Small intestine (tissue), 7 donors: Measurements from ENCODE around the gene SLC66A1. TPM values are rescaled to one million over a fixed set of nuclear protein-coding genes. Genes with fewer than 3 reads are reported as not detected.
A peak's percentile ranks its signal among the peaks of the same experiment; 100 is the strongest.

Experiments
- DNase-seq, 2 donors: peaks; one replicate each; pipeline versions ENCODE4 v3.0.0 to v3.0.0-alpha.2; 2013
- FAIRE-seq: peaks from 2 replicates; lab custom pipeline; 2012; peaks lifted over from hg19 to GRCh38; lab: Jason Lieb, UNC
- H3K27ac ChIP-seq, 3 donors: one replicate each; pipeline ENCODE4 v1.5.1; 2013; ENCODE audit warnings: low read length in 2 of 3, mild to moderate bottlenecking in 2 of 3, control low read depth in 1 of 3, inconsistent platforms in 1 of 3, low read depth in 1 of 3, moderate library complexity in 1 of 3
- H3K27me3 ChIP-seq, 3 donors: one replicate each; pipeline ENCODE4 v1.6.1; 2013; ENCODE audit warnings: low read length in 3 of 3, inconsistent platforms in 1 of 3; ENCODE audit not compliant: control insufficient read depth in 3 of 3, insufficient read depth in 3 of 3
- H3K36me3 ChIP-seq, 3 donors: one replicate each; pipeline ENCODE4 v1.6.1; 2013; ENCODE audit warnings: low read length in 3 of 3, inconsistent platforms in 1 of 3, low read depth in 1 of 3, mild to moderate bottlenecking in 1 of 3, moderate library complexity in 1 of 3; ENCODE audit not compliant: control insufficient read depth in 3 of 3, insufficient read depth in 2 of 3
- H3K4me1 ChIP-seq, 3 donors: one replicate each; pipeline ENCODE4 v1.6.1; 2013; ENCODE audit warnings: low read length in 2 of 3, inconsistent platforms in 1 of 3, low read depth in 1 of 3, mild to moderate bottlenecking in 1 of 3, moderate library complexity in 1 of 3; ENCODE audit not compliant: control insufficient read depth in 3 of 3, insufficient read depth in 2 of 3
- H3K4me3 ChIP-seq, 3 donors: one replicate each; pipeline ENCODE4 v1.5.1; 2013; ENCODE audit warnings: low read length in 3 of 3, control low read depth in 1 of 3, inconsistent platforms in 1 of 3, low read depth in 1 of 3, mild to moderate bottlenecking in 1 of 3, moderate library complexity in 1 of 3
- H3K9me3 ChIP-seq, 2 donors: one replicate each; pipeline ENCODE4 v1.6.1; 2013; ENCODE audit warnings: low read depth in 1 of 2, low read length in 1 of 2; ENCODE audit not compliant: control insufficient read depth in 2 of 2, insufficient read depth in 1 of 2
- WGBS, 3 donors: extraction: QIAGEN DNeasy Blood & Tissue Kit; methylation state at CpG; one replicate each; pipeline ENCODE4 v1.1.7; 2013; 5-methylcytosine and 5-hydroxymethylcytosine counted together
- polyA plus RNA-seq, 4 donors: library from polyadenylated mRNA; stranded (reverse) in 3 of 4; unstranded in 1 of 4; fragments of 200-250 nt in 3 of 4; fragments of 120-200 nt in 1 of 4; gene quantifications; one replicate each; pipeline versions ENCODE4 v1.2.1 to v1.2.3, GENCODE V29; 2013
- donor health status: healthy with polysubstance abuse.
- donor health status: control.
- donor health status: control.
- donor health status: Bipolar disorder and iron deficiency.
- donor health status: healthy.

SLC66A1 gene
- polyA plus RNA-seq, 4 donors, result 14.6 to 46.7 (median 30.0) TPM

GRCh38 chr1:19377812-19378718 lies 65.9 kb downstream of the SLC66A1 start:
- peak in 1 of 2 donors; percentile 57 for DNase-seq
- no peak for FAIRE-seq
- Histone ChIP-seq H3K36me3 (peaks cover 10 to 75% (median 23%) of the 10 kb centered on the region in 3 donors), H3K4me3 (no peak overlapping the region), H3K9me3 (peaks cover 0 to 4% of the 10 kb centered on the region in 2 donors), H3K4me1 (peaks cover 3 to 48% (median 19%) of the 10 kb centered on the region in 3 donors), H3K27me3 (no peaks in the 10 kb centered on the region), H3K27ac (peak overlapping the region; percentile 46 to 75 (median 73))
- 80 to 91% (median 84%) methylated on average over 17 of the region's 17 CpGs for WGBS, 3 donors

Other genes starting within 250 kb of the SLC66A1 start
- gene UBR4, start 102.1 kb upstream of the SLC66A1 start, polyA plus RNA-seq, result 100 to 1,000 TPM in 3 of 4 donors, 10 to 100 TPM in 1; 85.9 to 275 (median 143) TPM
- gene EMC1, start 60.8 kb upstream of the SLC66A1 start, polyA plus RNA-seq, result 10 to 100 TPM in 2 of 4 donors, 1 to 10 TPM in 2; 4.2 to 33.4 (median 12.5) TPM
- gene MRTO4, start 60.5 kb upstream of the SLC66A1 start, polyA plus RNA-seq, result 10 to 100 TPM in 3 of 4 donors, 1 to 10 TPM in 1; 7.6 to 40.3 (median 17.5) TPM
- gene AKR7A3, start 23.6 kb upstream of the SLC66A1 start, polyA plus RNA-seq, result 1,000 to 10,000 TPM in 2 of 4 donors, 100 to 1,000 TPM in 1, 1 to 10 TPM in 1; 3.4 to 1,138 (median 636) TPM
- 100 to 1,000 TPM in 2 of 4 donors, 10 to 100 TPM in 2; 73.2 to 153 (median 119) TPM for gene AKR7A2, start 182 bp upstream of the SLC66A1 start, polyA plus RNA-seq
- 100 to 1,000 TPM; 245 to 292 (median 276) TPM for gene CAPZB, start 173.2 kb downstream of the SLC66A1 start, polyA plus RNA-seq